ENCODE results near the gene ZNF28. TPM values are rescaled to one million over a fixed set of nuclear protein-coding genes. Genes with fewer than 3 reads are reported as not detected.
A peak's percentile ranks its signal among the peaks of the same experiment; 100 is the strongest.
"Not testable (repeated sequence)": the region's sequence is repeated elsewhere in the genome, so short reads cannot be mapped to it uniquely, and the experiment has no call there.

The ZNF28 gene
- total RNA-seq, 1 donor from 2014 or later = 19.9 TPM

DNA sequence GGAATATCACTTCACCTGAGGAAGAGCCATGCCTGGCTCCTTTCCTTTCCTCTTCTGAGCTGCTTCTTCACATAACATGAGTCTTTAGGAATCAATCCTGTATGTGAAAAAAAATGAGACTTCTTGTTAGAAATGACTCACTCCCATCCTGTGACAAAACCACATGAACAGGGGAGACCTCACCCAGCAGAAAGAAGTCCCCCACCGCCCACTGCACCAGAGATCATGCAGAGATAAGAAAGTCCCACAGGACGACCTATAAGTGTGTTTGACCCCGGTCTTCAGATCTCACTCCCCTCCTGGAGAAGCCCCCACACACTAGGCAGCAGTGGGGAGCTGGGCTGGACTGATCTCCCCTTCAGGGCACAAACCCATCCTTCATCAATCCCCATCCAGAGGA lies 42.6 kb downstream of the ZNF28 start:
- no peak for DNase-seq

DNA sequence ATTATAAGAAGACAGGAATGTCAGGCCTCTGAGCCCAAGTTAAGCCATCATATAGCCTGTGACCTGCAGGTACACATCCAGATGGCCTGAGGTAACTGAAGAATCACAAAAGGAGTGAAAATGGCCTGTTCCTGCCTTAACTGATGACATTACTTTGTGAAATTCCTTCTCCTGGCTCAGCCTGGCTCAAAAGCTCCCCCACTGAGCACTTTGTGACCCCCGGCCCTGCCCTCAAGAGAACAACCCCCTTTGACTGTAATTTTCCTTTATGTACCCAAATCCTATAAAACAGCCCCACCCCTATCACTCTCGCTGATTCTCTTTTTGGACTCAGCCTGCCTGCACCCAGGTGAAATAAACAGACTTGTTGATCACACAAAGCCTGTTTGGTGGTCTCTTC lies 65.0 kb downstream of the ZNF28 start:
- not testable (repeated sequence) for DNase-seq

GRCh38 chr19:52749780-52750179 lies 71.7 kb downstream of the ZNF28 start:
- no peak for DNase-seq

- DNase-seq = peak; percentile 68
These were observed 73.0 kb downstream of the ZNF28 start for GRCh38 chr19:52748336-52748950.

Other genes starting within 250 kb of the ZNF28 start
- gene ZNF83, start 183.3 kb downstream of the ZNF28 start, total RNA-seq = 63.7 TPM
- gene ZNF611, start 86.6 kb downstream of the ZNF28 start, total RNA-seq = 14.7 TPM
- gene ZNF600, start 34.8 kb downstream of the ZNF28 start, total RNA-seq = 6.4 TPM
- 35.1 TPM for gene ZNF468, start 36.0 kb upstream of the ZNF28 start, total RNA-seq
- gene ZNF320, start 76.0 kb upstream of the ZNF28 start, total RNA-seq = 27.7 TPM
- 5.5 TPM for gene ZNF888, start 101.8 kb upstream of the ZNF28 start, total RNA-seq
- 11.7 TPM for gene ZNF816, start 141.2 kb upstream of the ZNF28 start, total RNA-seq
- not detected for gene ERVV-1, start 192.3 kb upstream of the ZNF28 start, total RNA-seq
- gene ERVV-2, start 223.1 kb upstream of the ZNF28 start, total RNA-seq = not detected

Data from tongue (tissue), 2 donors.